Neural crest cell (in vitro differentiated cells): Measurements from ENCODE around the gene PPP1R7. TPM values are rescaled to one million over a fixed set of nuclear protein-coding genes. Genes with fewer than 3 reads are reported as not detected.

Experiments used
- DNase-seq: peaks from one replicate; pipeline ENCODE4 v3.0.0; 2021; ENCODE audit warnings: low read depth, mixed read lengths, low spot score
- H3K27ac Mint-ChIP-seq: one replicate; pipeline ENCODE4 v1.8.0; 2021; ENCODE audit warnings: mild to moderate bottlenecking, mixed read lengths; ENCODE audit not compliant: unreplicated experiment
- H3K27me3 Mint-ChIP-seq: 2 replicates; pipeline ENCODE4 v1.8.0; 2021; ENCODE audit warnings: low read depth, mild to moderate bottlenecking, mixed read lengths
- H3K36me3 Mint-ChIP-seq: 2 replicates; pipeline ENCODE4 v1.8.0; 2021; ENCODE audit warnings: low read depth, mild to moderate bottlenecking, mixed read lengths
- H3K4me1 Mint-ChIP-seq: 2 replicates; pipeline ENCODE4 v1.8.0; 2021; ENCODE audit warnings: mixed read lengths
- H3K4me3 Mint-ChIP-seq: one replicate; pipeline ENCODE4 v1.8.0; 2021; ENCODE audit warnings: mild to moderate bottlenecking, mixed read lengths
- H3K9me3 Mint-ChIP-seq: 2 replicates; pipeline ENCODE4 v1.8.0; 2021; ENCODE audit warnings: mixed read lengths
- total RNA-seq: library from RNA; stranded (reverse); gene quantifications from 2 replicates; pipeline ENCODE4 v1.2.1, GENCODE V29; 2021
- TF ChIP-seq, protein P1 (sequence below): fragments of 200-600 bp; sonication (generic); conservative IDR thresholded peaks from 2 replicates; pipeline ENCODE4 v1.5.0; 2021; ENCODE audit warnings: antibody characterized with exemption, mild to moderate bottlenecking

The PPP1R7 gene
- total RNA-seq, 1 donor from 2014 or later: 53.2 TPM

DNA sequence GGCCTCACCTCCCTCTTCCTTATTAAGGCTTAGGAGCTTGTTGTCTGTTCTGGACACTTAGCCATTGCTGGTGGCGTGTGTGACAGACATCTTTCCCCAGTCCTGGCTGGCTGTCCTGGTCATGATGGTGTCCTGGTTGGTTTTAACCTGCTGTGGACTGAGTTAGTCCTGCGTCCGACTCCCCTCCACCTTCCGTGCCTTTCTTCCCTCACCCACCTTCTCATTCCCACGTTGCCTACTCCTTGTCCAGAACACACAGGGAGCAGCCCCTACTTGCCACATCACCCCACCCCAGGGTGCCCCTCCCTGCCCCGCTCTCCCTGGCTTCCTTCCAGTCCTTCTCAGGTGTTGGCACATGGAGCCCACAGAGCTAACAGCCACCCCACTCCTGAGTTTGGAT is 47.7 kb downstream of the PPP1R7 start:
- Mint-ChIP-seq H3K36me3 (no peaks in the 10 kb centered on the region), H3K4me1 (peaks cover 4% of the 10 kb centered on the region), H3K4me3 (no peak overlapping the region), H3K27me3 (no peaks in the 10 kb centered on the region), H3K9me3 (no peaks in the 10 kb centered on the region), H3K27ac (no peak overlapping the region)
- DNase-seq: no peak
- TF ChIP-seq, protein P1, sequence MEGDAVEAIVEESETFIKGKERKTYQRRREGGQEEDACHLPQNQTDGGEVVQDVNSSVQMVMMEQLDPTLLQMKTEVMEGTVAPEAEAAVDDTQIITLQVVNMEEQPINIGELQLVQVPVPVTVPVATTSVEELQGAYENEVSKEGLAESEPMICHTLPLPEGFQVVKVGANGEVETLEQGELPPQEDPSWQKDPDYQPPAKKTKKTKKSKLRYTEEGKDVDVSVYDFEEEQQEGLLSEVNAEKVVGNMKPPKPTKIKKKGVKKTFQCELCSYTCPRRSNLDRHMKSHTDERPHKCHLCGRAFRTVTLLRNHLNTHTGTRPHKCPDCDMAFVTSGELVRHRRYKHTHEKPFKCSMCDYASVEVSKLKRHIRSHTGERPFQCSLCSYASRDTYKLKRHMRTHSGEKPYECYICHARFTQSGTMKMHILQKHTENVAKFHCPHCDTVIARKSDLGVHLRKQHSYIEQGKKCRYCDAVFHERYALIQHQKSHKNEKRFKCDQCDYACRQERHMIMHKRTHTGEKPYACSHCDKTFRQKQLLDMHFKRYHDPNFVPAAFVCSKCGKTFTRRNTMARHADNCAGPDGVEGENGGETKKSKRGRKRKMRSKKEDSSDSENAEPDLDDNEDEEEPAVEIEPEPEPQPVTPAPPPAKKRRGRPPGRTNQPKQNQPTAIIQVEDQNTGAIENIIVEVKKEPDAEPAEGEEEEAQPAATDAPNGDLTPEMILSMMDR: no peak

DNA sequence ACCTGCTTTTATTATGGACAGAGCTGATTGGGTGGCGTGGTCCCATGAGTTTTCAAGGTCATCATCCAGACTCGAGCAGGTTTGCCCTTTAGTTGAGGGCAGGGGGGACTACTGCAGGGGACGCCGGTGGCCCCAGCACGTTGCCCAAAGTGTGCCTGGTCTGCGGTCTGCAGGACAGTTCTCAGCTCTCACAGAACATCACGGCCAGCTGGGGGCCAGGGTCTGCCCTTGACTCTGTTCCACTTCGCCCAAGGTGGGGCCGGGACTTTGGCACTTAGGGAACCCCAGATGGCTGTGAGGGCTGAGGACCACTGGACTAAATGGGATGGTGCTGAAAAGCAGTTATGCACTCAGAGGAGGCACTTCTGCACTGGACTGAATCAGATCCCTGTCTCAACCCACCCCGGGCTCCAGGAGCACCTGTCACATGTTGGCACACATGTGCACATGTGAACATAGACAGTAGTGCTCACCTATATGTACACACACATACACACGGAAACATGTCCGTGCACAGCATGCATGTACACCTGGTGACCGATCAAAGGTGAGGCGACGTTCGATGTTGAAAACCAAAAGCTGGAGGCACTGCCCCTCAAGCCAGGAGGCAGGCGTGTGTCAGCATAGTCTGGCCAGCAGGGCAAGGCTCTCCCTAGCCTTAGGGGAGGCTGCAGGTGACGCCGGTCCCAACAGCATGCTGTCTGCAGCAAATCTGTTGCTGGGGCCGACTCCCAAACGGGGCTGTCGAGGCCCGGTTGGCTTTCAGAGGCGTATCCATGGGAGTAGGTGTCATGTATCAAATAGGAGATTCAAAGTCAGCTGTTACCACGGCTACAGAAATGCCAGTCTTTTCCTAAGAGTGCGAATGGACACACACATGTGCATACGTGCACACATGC is 48.4 kb downstream of the PPP1R7 start:
- Mint-ChIP-seq H3K9me3 (no peaks in the 10 kb centered on the region), H3K4me1 (peaks cover 4% of the 10 kb centered on the region), H3K36me3 (no peaks in the 10 kb centered on the region), H3K27me3 (no peaks in the 10 kb centered on the region), H3K4me3 (no peak overlapping the region), H3K27ac (no peak overlapping the region)
- DNase-seq: no peak
- TF ChIP-seq, protein P1: no peak

DNA sequence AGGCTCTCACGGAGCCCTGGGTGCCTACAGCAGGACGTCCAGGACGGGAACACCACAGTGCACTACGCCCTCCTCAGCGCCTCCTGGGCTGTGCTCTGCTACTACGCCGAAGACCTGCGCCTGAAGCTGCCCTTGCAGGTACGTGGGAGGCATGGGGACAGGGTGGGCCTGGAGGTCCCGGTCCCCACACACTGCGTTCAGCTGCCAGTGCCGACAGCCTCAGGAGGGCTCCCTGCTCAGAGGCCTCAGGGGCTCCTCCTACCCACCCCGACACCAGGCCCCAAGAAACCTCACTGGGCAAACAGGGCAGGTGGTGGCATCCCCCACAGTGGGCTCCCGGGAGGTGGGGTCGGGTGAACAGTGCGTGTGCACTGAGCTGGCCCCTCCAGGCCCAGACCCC is 49.0 kb downstream of the PPP1R7 start:
- no peak overlapping the region for H3K27ac Mint-ChIP-seq
- no peaks in the 10 kb centered on the region for H3K27me3 Mint-ChIP-seq
- no peak for DNase-seq
- H3K4me3 Mint-ChIP-seq: no peak overlapping the region
- H3K4me1 Mint-ChIP-seq: peaks cover 4% of the 10 kb centered on the region
- no peaks in the 10 kb centered on the region for H3K36me3 Mint-ChIP-seq
- no peaks in the 10 kb centered on the region for H3K9me3 Mint-ChIP-seq
- TF ChIP-seq, protein P1: no peak

DNA sequence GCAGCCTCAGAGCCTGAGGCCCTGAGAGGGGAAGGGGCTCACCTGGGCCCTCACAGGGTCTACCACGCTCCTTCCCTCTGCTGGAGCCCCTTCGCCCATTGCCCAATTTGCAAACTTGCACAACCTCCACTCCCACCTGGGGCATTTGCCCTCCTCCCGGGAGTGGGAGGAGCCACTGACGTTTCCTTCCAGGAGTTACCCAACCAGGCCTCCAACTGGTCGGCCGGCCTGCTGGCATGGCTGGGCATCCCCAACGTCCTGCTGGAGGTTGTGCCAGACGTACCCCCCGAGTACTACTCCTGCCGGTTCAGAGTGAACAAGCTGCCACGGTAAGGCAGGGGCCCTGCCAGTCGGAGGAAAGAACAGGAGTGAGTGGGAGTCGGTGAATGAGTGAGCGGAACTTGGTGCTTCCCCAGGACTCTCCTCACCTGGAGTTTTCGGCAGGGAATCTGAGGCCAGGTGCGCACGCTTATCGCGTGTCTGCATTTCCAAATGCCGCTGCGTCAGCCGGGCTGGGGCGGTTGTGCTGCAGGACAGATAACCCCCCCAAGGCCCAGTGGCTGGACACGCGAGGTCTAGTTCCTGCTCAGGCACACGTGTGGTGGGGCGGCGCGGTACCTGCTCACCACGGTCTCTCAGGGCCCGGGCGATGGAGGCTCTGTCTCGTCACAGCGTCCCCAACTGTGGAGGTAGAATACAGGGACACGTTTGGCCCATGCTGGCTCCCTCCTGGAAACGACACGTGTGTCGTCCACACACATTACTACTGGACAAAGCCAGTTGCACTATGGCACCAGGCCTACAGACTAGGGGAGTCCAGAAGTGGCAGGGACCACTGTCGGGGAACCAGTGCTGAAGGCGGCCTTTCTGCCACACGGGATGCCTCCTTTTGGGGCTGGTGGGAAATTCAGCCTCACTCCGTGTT is 49.9 kb downstream of the PPP1R7 start:
- no peak for DNase-seq
- no peaks in the 10 kb centered on the region for H3K36me3 Mint-ChIP-seq
- H3K4me3 Mint-ChIP-seq: no peak overlapping the region
- no peak overlapping the region for H3K27ac Mint-ChIP-seq
- peaks cover 4% of the 10 kb centered on the region for H3K4me1 Mint-ChIP-seq
- no peaks in the 10 kb centered on the region for H3K9me3 Mint-ChIP-seq
- TF ChIP-seq, protein P1: no peak
- H3K27me3 Mint-ChIP-seq: no peaks in the 10 kb centered on the region

DNA sequence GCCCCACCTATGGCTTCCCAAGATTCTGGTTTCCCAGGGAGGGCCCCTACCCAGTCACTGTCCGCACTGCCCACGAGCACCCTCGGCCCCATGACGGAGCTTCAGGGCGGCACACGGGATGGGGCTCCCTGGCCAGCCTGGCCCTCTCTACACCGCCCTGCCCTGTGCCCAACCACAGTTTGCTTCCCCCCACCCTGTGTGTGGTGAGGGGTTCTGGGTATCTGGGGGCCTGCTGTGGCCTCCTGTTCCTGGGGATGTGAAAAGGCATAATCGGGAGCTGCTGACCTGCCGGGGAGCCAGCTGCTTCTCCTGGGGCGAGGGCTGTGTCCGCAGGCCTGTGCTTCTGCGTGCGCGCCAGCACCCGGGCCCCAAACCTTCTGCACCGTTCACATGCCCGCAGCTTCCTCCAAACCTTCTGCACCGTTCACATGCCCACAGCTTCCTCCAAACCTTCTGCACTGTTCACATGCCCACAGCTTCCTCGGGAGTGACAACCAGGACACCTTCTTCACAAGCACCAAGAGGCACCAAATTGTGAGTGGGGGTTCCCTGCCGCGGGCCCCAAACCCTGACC is 50.6 kb downstream of the PPP1R7 start:
- Mint-ChIP-seq H3K9me3 (no peaks in the 10 kb centered on the region), H3K27ac (no peak overlapping the region), H3K36me3 (no peaks in the 10 kb centered on the region), H3K27me3 (no peaks in the 10 kb centered on the region), H3K4me1 (peaks cover 4% of the 10 kb centered on the region), H3K4me3 (no peak overlapping the region)
- TF ChIP-seq, protein P1: no peak
- no peak for DNase-seq
